Type B pancreatic cell (in vitro differentiated cells): ENCODE results near the gene PODXL2. TPM values are rescaled to one million over a fixed set of nuclear protein-coding genes. Genes with fewer than 3 reads are reported as not detected.

Source experiments
- DNase-seq: peaks from one replicate; pipeline ENCODE4 v3.0.0; 2021; ENCODE audit warnings: mixed read lengths; ENCODE audit not compliant: unreplicated experiment; ENCODE audit errors: extremely low spot score
- H3K27ac Mint-ChIP-seq: 2 replicates; pipeline ENCODE4 v1.8.0; 2021; ENCODE audit warnings: mild to moderate bottlenecking, mixed read lengths
- H3K27me3 Mint-ChIP-seq: 2 replicates; pipeline ENCODE4 v1.8.0; 2021; ENCODE audit warnings: mixed read lengths
- H3K36me3 Mint-ChIP-seq: 2 replicates; pipeline ENCODE4 v1.8.0; 2021; ENCODE audit warnings: mixed read lengths
- H3K4me1 Mint-ChIP-seq: one replicate; pipeline ENCODE4 v1.8.0; 2021; ENCODE audit warnings: mixed read lengths; ENCODE audit not compliant: unreplicated experiment
- H3K4me3 Mint-ChIP-seq: 2 replicates; pipeline ENCODE4 v1.8.0; 2021; ENCODE audit warnings: mild to moderate bottlenecking, mixed read lengths
- H3K9me3 Mint-ChIP-seq: 2 replicates; pipeline ENCODE4 v1.8.0; 2021; ENCODE audit warnings: mixed read lengths
- total RNA-seq: library from RNA; stranded (reverse); gene quantifications from 2 replicates; pipeline ENCODE4 v1.2.1, GENCODE V29; 2021; ENCODE audit warnings: low replicate concordance
- TF ChIP-seq, protein P1 (sequence below): fragments of 200-600 bp; sonication (generic); conservative IDR thresholded peaks from 2 replicates; pipeline ENCODE4 v1.5.0; 2021; ENCODE audit warnings: antibody characterized with exemption, mild to moderate bottlenecking

Gene PODXL2
- total RNA-seq, 1 donor from 2014 or later = 48.9 TPM

DNA sequence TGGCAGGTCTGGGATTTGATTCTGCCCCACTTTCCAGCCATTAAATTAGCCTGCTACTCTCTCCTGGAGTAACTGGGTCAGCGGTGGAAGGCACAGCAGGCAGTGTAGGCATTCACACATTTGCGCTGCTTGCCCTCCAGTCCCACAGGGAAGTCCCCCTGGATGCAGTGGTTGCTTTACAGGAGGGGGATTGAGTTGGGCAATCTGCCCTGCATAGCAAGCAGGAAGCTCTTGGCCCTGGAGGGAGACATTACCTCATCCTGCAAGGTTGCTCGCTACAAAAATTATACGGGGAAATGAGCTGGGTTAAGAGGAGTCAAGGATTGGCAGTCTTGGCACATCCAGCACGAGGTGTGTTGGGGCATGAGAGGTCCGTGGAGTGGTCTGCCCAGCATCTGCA lies 16.0 kb upstream of the PODXL2 start:
- no peaks in the 10 kb centered on the region for H3K4me1 Mint-ChIP-seq
- DNase-seq = no peak
- H3K4me3 Mint-ChIP-seq = no peak overlapping the region
- TF ChIP-seq, protein P1, sequence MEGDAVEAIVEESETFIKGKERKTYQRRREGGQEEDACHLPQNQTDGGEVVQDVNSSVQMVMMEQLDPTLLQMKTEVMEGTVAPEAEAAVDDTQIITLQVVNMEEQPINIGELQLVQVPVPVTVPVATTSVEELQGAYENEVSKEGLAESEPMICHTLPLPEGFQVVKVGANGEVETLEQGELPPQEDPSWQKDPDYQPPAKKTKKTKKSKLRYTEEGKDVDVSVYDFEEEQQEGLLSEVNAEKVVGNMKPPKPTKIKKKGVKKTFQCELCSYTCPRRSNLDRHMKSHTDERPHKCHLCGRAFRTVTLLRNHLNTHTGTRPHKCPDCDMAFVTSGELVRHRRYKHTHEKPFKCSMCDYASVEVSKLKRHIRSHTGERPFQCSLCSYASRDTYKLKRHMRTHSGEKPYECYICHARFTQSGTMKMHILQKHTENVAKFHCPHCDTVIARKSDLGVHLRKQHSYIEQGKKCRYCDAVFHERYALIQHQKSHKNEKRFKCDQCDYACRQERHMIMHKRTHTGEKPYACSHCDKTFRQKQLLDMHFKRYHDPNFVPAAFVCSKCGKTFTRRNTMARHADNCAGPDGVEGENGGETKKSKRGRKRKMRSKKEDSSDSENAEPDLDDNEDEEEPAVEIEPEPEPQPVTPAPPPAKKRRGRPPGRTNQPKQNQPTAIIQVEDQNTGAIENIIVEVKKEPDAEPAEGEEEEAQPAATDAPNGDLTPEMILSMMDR = no peak
- no peaks in the 10 kb centered on the region for H3K27me3 Mint-ChIP-seq
- peaks cover 38% of the 10 kb centered on the region for H3K36me3 Mint-ChIP-seq
- H3K27ac Mint-ChIP-seq = no peak overlapping the region
- no peaks in the 10 kb centered on the region for H3K9me3 Mint-ChIP-seq

DNA sequence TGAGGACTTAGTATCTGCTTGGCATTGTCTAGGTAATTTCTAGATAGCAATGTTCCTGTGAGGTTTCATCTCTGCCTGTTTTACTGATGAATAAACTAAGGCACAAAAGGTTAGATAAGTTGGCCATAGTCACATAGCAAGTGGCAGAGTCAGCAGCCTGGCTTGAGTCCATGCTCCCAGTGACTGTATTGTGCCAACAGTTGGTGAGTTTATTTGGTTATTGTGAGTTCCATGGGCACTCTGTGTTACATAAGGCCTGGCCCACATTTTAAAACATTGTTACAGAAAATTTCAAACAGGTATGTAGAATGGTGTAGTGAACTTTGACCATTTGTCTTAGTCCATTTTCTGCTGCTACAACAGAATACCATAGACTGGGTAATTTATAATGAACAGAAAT lies 15.6 kb upstream of the PODXL2 start:
- Mint-ChIP-seq H3K4me3 (no peak overlapping the region), H3K36me3 (peaks cover 38% of the 10 kb centered on the region), H3K27me3 (no peaks in the 10 kb centered on the region), H3K27ac (no peak overlapping the region), H3K9me3 (no peaks in the 10 kb centered on the region), H3K4me1 (no peaks in the 10 kb centered on the region)
- no peak for DNase-seq
- TF ChIP-seq, protein P1 = no peak

GRCh38 chr3:127614928-127615589 lies 13.9 kb upstream of the PODXL2 start:
- Mint-ChIP-seq H3K27ac (no peak overlapping the region), H3K36me3 (peaks cover 37% of the 10 kb centered on the region)
- TF ChIP-seq, protein P1 = no peak

GRCh38 chr3:127615631-127616305 lies 13.2 kb upstream of the PODXL2 start:
- DNase-seq = no peak
- no peaks in the 10 kb centered on the region for H3K9me3 Mint-ChIP-seq
- peaks cover 41% of the 10 kb centered on the region for H3K36me3 Mint-ChIP-seq
- no peak overlapping the region for H3K4me3 Mint-ChIP-seq
- no peaks in the 10 kb centered on the region for H3K4me1 Mint-ChIP-seq
- no peaks in the 10 kb centered on the region for H3K27me3 Mint-ChIP-seq
- H3K27ac Mint-ChIP-seq = no peak overlapping the region
- TF ChIP-seq, protein P1 = no peak

More at GRCh38 chr3:127614928-127615589, 13.9 kb upstream of the PODXL2 start:
- H3K9me3 Mint-ChIP-seq = no peaks in the 10 kb centered on the region
- DNase-seq = no peak
- no peaks in the 10 kb centered on the region for H3K4me1 Mint-ChIP-seq
- H3K27me3 Mint-ChIP-seq = no peaks in the 10 kb centered on the region
- H3K4me3 Mint-ChIP-seq = no peak overlapping the region

DNA sequence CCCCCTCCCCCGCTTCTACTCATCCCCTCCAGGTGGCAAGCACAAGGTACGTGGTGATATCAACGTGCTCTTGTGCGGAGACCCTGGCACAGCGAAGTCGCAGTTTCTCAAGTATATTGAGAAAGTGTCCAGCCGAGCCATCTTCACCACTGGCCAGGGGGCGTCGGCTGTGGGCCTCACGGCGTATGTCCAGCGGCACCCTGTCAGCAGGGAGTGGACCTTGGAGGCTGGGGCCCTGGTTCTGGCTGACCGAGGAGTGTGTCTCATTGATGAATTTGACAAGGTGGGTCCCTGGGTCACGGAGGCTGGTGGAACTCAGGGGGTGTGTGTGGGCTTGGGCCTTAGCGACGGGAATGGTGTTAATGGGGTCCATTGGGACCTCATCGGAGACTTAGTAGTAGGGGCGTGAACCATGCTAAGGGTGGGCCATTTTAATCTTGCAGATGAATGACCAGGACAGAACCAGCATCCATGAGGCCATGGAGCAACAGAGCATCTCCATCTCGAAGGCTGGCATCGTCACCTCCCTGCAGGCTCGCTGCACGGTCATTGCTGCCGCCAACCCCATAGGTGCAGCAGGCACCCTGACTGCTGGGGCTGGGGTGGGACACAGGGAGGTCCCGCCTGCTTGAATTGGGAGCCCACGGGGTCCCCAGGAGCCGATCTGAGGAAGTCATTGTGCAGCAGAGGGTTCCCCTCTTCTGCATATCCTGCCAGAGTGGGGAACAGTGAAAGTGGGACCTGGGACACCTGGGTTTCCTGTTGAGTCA lies 12.0 kb upstream of the PODXL2 start:
- TF ChIP-seq, protein P1 = no peak
- Mint-ChIP-seq H3K9me3 (no peaks in the 10 kb centered on the region), H3K4me3 (no peak overlapping the region), H3K27me3 (no peaks in the 10 kb centered on the region), H3K4me1 (no peaks in the 10 kb centered on the region), H3K27ac (no peak overlapping the region), H3K36me3 (peaks cover 43% of the 10 kb centered on the region)
- no peak for DNase-seq
